Mesenchymal stem cell (in vitro differentiated cells and primary cell): ENCODE measurements around the gene CAPRIN1.

ENCODE experiments used
- DNase-seq: peaks from one replicate; pipeline ENCODE4 v3.0.0-alpha.2; 2013
- H2AFZ ChIP-seq: one replicate; pipeline ENCODE4 v1.6.1; 2013; ENCODE audit warnings: low read depth, mild to moderate bottlenecking, control low read depth, inconsistent platforms, low read length, moderate library complexity
- H2AK5ac ChIP-seq: 2 replicates; pipeline ENCODE4 v1.6.1; 2013; ENCODE audit warnings: low read length, moderate library complexity, mild to moderate bottlenecking, inconsistent platforms; ENCODE audit not compliant: severe bottlenecking
- H2BK120ac ChIP-seq: one replicate; pipeline ENCODE4 v1.6.1; 2013; ENCODE audit warnings: low read depth, mild to moderate bottlenecking, inconsistent platforms, low read length, moderate library complexity
- H2BK12ac ChIP-seq, 2 experiments: one replicate each; pipeline ENCODE4 v1.6.1; 2013; ENCODE audit warnings: inconsistent platforms in 2 of 2, low read length in 2 of 2, mild to moderate bottlenecking in 2 of 2, moderate library complexity in 2 of 2, control low read depth in 1 of 2
- H2BK15ac ChIP-seq: one replicate; pipeline ENCODE4 v1.6.1; 2013; ENCODE audit warnings: mild to moderate bottlenecking, low read depth, inconsistent platforms; ENCODE audit not compliant: poor library complexity, severe bottlenecking
- H2BK5ac ChIP-seq: 2 replicates; pipeline ENCODE4 v1.6.1; 2013; ENCODE audit warnings: low read depth, mild to moderate bottlenecking, low read length, control low read depth, inconsistent platforms; ENCODE audit not compliant: poor library complexity, severe bottlenecking
- H3K14ac ChIP-seq, 2 experiments: one replicate each; pipeline ENCODE4 v1.6.1; 2013; ENCODE audit warnings: inconsistent platforms in 2 of 2, low read length in 2 of 2, control low read depth in 1 of 2, mild to moderate bottlenecking in 1 of 2, moderate library complexity in 1 of 2
- H3K18ac ChIP-seq, 2 experiments: one replicate each; pipeline ENCODE4 v1.6.1; 2013; ENCODE audit warnings: inconsistent platforms in 2 of 2, low read length in 2 of 2, control low read depth in 1 of 2, low read depth in 1 of 2, mild to moderate bottlenecking in 1 of 2
- H3K23ac ChIP-seq, 2 experiments: one replicate each; pipeline ENCODE4 v1.6.1; 2013; ENCODE audit warnings: inconsistent platforms in 2 of 2, low read length in 2 of 2, mild to moderate bottlenecking in 2 of 2, moderate library complexity in 2 of 2, control low read depth in 1 of 2
- H3K27ac ChIP-seq: 2 replicates; pipeline ENCODE4 v1.5.1; 2013; ENCODE audit warnings: mild to moderate bottlenecking, moderate library complexity, low read length, control low read depth, inconsistent platforms; ENCODE audit not compliant: poor library complexity, severe bottlenecking
- H3K27me3 ChIP-seq, 2 experiments: 2 replicates each; pipeline versions ENCODE4 v1.6.1 to v1.7.0; 2013; ENCODE audit warnings: low read length in 2 of 2, mild to moderate bottlenecking in 2 of 2, moderate library complexity in 2 of 2, control low read depth in 1 of 2, inconsistent platforms in 1 of 2; ENCODE audit not compliant: control insufficient read depth in 1 of 2, insufficient read depth in 1 of 2
- H3K36me3 ChIP-seq, 2 experiments: 2 replicates each; pipeline versions ENCODE4 v1.6.1 to v1.7.0; 2013; ENCODE audit warnings: low read length in 2 of 2, control low read depth in 1 of 2, inconsistent platforms in 1 of 2, low read depth in 1 of 2, mild to moderate bottlenecking in 1 of 2; ENCODE audit not compliant: insufficient read depth in 2 of 2, control insufficient read depth in 1 of 2
- H3K4ac ChIP-seq, 2 experiments: one replicate each; pipeline ENCODE4 v1.6.1; 2013; ENCODE audit warnings: inconsistent platforms in 2 of 2, low read length in 2 of 2, mild to moderate bottlenecking in 2 of 2, moderate library complexity in 2 of 2, control low read depth in 1 of 2, low read depth in 1 of 2
- H3K4me1 ChIP-seq: 2 replicates; pipeline ENCODE4 v1.6.1; 2013; ENCODE audit warnings: low read depth, low read length, control low read depth; ENCODE audit not compliant: control insufficient read depth, insufficient read depth
- H3K4me2 ChIP-seq: 2 replicates; pipeline ENCODE4 v1.6.1; 2013; ENCODE audit warnings: low read length, mild to moderate bottlenecking, inconsistent platforms; ENCODE audit not compliant: poor library complexity, severe bottlenecking
- H3K4me3 ChIP-seq, 2 experiments: 2 replicates each; pipeline versions ENCODE4 v1.5.1 to v1.7.0; 2013; ENCODE audit warnings: low read length in 2 of 2, mild to moderate bottlenecking in 2 of 2, control low read depth in 1 of 2, low read depth in 1 of 2; ENCODE audit not compliant: insufficient read depth in 1 of 2
- H3K79me1 ChIP-seq: replicated peaks from 2 replicates; pipeline ENCODE4 v1.6.1; 2013; ENCODE audit warnings: mild to moderate bottlenecking, control low read depth, low read length, inconsistent platforms; ENCODE audit not compliant: poor library complexity, severe bottlenecking
- H3K9ac ChIP-seq: 2 replicates; pipeline ENCODE4 v1.7.0; 2013; ENCODE audit warnings: mild to moderate bottlenecking, low read length, moderate library complexity
- H3K9me3 ChIP-seq: 2 replicates; pipeline ENCODE4 v1.7.0; 2013; ENCODE audit warnings: mild to moderate bottlenecking, low read length; ENCODE audit not compliant: control insufficient read depth
- H4K8ac ChIP-seq: one replicate; pipeline ENCODE4 v1.6.1; 2013; ENCODE audit warnings: inconsistent platforms, mild to moderate bottlenecking, low read length, moderate library complexity
- H4K91ac ChIP-seq: one replicate; pipeline ENCODE4 v1.6.1; 2013; ENCODE audit warnings: mild to moderate bottlenecking, low read length, inconsistent platforms
- WGBS: methylation state at CpG from one replicate; pipeline ENCODE4 v1.1.7; 2013; ENCODE audit warnings: mixed read lengths; 5-methylcytosine and 5-hydroxymethylcytosine counted together

Gene CAPRIN1

DNA sequence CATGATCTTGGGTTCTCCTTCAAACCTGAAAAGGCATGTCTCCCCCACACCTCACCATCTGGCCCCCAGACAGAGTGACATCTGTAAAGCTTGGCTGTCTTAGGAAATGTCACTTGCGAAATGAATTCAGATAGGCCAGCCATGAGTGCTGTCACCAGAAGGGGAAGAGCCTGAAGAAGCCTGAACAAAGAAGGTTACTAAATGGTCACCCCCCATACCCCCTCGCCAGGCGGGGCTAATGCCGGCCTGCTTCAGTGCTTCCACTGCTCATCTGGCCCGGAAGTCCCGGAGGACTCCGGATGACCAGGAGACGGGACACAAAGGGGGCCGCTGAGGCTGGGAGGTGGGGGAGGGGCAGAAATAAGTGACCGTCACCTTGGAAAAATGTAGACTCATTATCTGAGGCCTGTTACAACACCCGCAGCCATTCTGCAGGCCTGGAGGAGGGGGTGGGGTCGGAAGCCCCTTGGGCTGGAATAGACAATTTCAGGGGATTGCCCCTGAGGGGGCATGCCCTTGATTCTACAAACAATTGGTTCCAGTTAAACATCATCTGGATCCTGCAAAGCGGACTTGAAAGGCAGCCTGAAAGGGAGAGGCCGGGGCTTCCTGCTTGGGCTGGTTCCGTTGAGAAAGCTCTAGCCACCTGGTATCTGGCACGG lies 97.1 kb downstream of the CAPRIN1 start:
- H2AFZ ChIP-seq, result no peak overlapping the region
- WGBS, result 92% methylated on average over 16 of the region's 16 CpGs
- peaks cover 28% of the 10 kb centered on the region for H3K79me1 ChIP-seq
- no peak overlapping the region for H2BK5ac ChIP-seq
- H3K4me3 ChIP-seq, result no peak overlapping the region
- no peak overlapping the region for H3K27ac ChIP-seq
- no peak overlapping the region for H3K14ac ChIP-seq
- no peak overlapping the region for H3K4me2 ChIP-seq
- no peak overlapping the region for H2BK120ac ChIP-seq
- no peaks in the 10 kb centered on the region for H3K27me3 ChIP-seq
- no peak overlapping the region for H3K23ac ChIP-seq
- no peaks in the 10 kb centered on the region for H3K4me1 ChIP-seq
- no peak overlapping the region for H2BK12ac ChIP-seq
- no peak overlapping the region for H3K9ac ChIP-seq
- H2BK15ac ChIP-seq, result no peak overlapping the region
- no peak overlapping the region for H3K4ac ChIP-seq
- no peak overlapping the region for H4K8ac ChIP-seq
- H2AK5ac ChIP-seq, result no peak overlapping the region
- H4K91ac ChIP-seq, result no peak overlapping the region
- H3K9me3 ChIP-seq, result no peaks in the 10 kb centered on the region
- no peak overlapping the region for H3K18ac ChIP-seq
- peaks cover 86 to 88% of the 10 kb centered on the region in 2 experiments for H3K36me3 ChIP-seq
- no peak for DNase-seq

DNA sequence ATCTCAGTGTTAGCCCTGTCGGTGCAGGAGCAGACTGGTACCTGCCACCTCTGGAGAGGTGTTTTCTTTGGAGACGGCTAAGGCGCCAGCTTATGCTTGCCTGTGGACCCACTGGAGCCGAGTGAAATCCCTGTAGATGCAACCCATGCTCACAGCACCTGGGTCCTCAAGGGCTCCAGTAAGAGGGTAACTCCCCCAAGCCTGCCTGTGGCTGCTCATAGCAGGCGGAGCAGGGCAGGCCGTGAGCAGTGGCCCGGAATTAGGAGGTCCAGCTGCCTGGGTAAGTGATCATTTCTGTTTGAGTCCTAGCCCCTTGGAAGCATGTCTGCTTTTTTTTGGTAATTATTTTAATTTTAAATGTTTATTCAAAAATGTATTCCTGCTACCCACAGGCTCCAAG lies 97.7 kb downstream of the CAPRIN1 start:
- Histone ChIP-seq H3K79me1 (peaks cover 28% of the 10 kb centered on the region), H3K27ac (no peak overlapping the region), H3K27me3 (no peaks in the 10 kb centered on the region), H3K14ac (no peak overlapping the region), H3K23ac (no peak overlapping the region), H3K4me2 (no peak overlapping the region), H2BK15ac (no peak overlapping the region), H2AK5ac (no peak overlapping the region), H3K36me3 (peaks cover 88 to 90% of the 10 kb centered on the region in 2 experiments), H3K4ac (no peak overlapping the region), H4K91ac (no peak overlapping the region), H2BK12ac (no peak overlapping the region), H3K9me3 (no peaks in the 10 kb centered on the region), H2BK5ac (no peak overlapping the region), H2AFZ (no peak overlapping the region), H4K8ac (no peak overlapping the region), H3K4me3 (no peak overlapping the region), H3K18ac (no peak overlapping the region), H3K4me1 (no peaks in the 10 kb centered on the region), H2BK120ac (no peak overlapping the region), H3K9ac (no peak overlapping the region)
- 93% methylated on average over 7 of the region's 7 CpGs for WGBS
- DNase-seq, result no peak

DNA sequence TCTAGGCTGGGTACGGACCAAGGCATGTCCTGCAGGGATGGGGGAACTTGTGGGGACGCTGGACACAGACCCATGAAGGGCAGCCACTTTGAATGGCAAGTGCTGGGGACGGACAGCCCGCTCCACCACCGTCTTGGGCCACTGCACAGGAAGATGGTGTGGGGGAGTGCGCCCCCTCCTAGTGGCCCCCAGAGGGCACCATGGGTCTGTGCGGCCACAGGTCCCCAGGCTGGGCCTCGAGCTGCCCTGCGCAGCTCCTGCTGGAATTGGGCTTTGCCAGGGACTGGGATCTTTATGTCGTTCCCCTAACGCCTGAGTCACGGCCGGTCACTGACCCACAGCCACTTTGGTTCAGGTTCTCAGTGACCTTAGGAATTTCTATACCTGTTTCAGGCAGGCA lies 98.3 kb downstream of the CAPRIN1 start:
- DNase-seq, result peak; percentile 21
- Histone ChIP-seq H3K4me1 (no peaks in the 10 kb centered on the region), H4K91ac (no peak overlapping the region), H3K9ac (no peak overlapping the region), H3K14ac (no peak overlapping the region), H3K4me3 (no peak overlapping the region), H3K79me1 (peaks cover 27% of the 10 kb centered on the region), H2AK5ac (no peak overlapping the region), H3K27ac (no peak overlapping the region), H2BK15ac (no peak overlapping the region), H3K18ac (no peak overlapping the region), H3K27me3 (no peaks in the 10 kb centered on the region), H2BK120ac (no peak overlapping the region), H4K8ac (no peak overlapping the region), H2BK5ac (no peak overlapping the region), H3K4ac (no peak overlapping the region), H2AFZ (no peak overlapping the region), H3K36me3 (peaks cover 83 to 92% of the 10 kb centered on the region in 2 experiments), H2BK12ac (no peak overlapping the region), H3K23ac (no peak overlapping the region), H3K4me2 (no peak overlapping the region), H3K9me3 (no peaks in the 10 kb centered on the region)
- 89% methylated on average over 13 of the region's 13 CpGs for WGBS

DNA sequence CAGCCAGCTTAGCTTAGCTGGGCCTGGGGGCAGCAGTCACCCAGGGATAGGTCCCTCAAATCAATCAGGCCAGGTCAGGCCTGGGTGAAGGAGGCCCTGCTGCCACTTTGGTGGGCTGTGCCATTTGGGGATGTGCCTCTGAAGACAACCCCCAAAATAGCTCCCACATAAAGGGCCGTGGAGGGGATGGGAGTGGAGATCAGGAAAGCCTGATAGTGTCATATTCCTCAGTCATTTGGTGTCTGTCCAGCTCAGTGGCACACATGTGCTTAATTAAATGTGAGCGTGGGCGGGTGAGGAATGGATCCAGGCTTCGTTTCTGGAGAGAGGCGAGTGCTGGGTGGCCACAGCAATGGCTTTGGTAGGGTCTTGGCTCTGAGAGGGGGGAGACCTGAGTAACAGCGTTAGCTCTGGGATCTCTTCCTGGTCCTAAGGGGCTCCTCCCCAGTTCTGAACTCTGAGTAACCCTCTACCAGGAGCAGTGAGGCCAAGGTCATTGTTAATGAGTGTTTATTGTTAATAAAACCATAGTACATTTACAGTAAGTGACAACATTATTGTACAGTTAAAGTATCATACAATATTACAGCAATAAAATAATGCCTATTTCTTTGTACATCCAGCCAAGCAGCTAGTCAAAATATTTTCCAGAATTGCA lies 99.1 kb downstream of the CAPRIN1 start:
- H3K9ac ChIP-seq, result peak overlapping the region; percentile 43
- H2BK15ac ChIP-seq, result no peak overlapping the region
- H3K14ac ChIP-seq, result no peak overlapping the region
- H3K23ac ChIP-seq, result no peak overlapping the region
- H2AK5ac ChIP-seq, result no peak overlapping the region
- H2BK120ac ChIP-seq, result no peak overlapping the region
- no peak overlapping the region for H2BK12ac ChIP-seq
- no peak overlapping the region for H2BK5ac ChIP-seq
- no peak overlapping the region for H2AFZ ChIP-seq
- no peaks in the 10 kb centered on the region for H3K4me1 ChIP-seq
- DNase-seq, result no peak
- no peak overlapping the region for H3K4ac ChIP-seq
- H3K27ac ChIP-seq, result no peak overlapping the region
- H3K9me3 ChIP-seq, result no peaks in the 10 kb centered on the region
- no peak overlapping the region for H3K4me3 ChIP-seq
- H3K27me3 ChIP-seq, result no peaks in the 10 kb centered on the region
- no peak overlapping the region for H3K18ac ChIP-seq
- WGBS, result 99% methylated on average over 5 of the region's 6 CpGs
- peaks cover 78 to 95% of the 10 kb centered on the region in 2 experiments for H3K36me3 ChIP-seq
- H4K8ac ChIP-seq, result no peak overlapping the region
- no peak overlapping the region for H4K91ac ChIP-seq
- H3K4me2 ChIP-seq, result no peak overlapping the region
- H3K79me1 ChIP-seq, result peaks cover 25% of the 10 kb centered on the region
